22Rv1 (cell line): ENCODE measurements around the gene DCTN3.

ENCODE experiments used
- ZFX ChIP-seq: fragments of 450-650 bp; IDR thresholded peaks from 2 replicates; pipeline ENCODE4 v1.6.1; 2017; ENCODE audit warnings: antibody characterized with exemption, borderline replicate concordance
- TF ChIP-seq, protein P1 (sequence below): fragments of 450-650 bp; IDR thresholded peaks from 2 replicates; pipeline ENCODE4 v1.5.1; 2017; ENCODE audit warnings: mild to moderate bottlenecking

GRCh38 chr9:34564617-34565016, 55.7 kb downstream of the DCTN3 start:
- TF ChIP-seq ZFX: no peak
- TF ChIP-seq, protein P1, sequence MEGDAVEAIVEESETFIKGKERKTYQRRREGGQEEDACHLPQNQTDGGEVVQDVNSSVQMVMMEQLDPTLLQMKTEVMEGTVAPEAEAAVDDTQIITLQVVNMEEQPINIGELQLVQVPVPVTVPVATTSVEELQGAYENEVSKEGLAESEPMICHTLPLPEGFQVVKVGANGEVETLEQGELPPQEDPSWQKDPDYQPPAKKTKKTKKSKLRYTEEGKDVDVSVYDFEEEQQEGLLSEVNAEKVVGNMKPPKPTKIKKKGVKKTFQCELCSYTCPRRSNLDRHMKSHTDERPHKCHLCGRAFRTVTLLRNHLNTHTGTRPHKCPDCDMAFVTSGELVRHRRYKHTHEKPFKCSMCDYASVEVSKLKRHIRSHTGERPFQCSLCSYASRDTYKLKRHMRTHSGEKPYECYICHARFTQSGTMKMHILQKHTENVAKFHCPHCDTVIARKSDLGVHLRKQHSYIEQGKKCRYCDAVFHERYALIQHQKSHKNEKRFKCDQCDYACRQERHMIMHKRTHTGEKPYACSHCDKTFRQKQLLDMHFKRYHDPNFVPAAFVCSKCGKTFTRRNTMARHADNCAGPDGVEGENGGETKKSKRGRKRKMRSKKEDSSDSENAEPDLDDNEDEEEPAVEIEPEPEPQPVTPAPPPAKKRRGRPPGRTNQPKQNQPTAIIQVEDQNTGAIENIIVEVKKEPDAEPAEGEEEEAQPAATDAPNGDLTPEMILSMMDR: no peak
